WTC11 (cell line): ENCODE measurements around the gene CNOT6L. TPM values are rescaled to one million over a fixed set of nuclear protein-coding genes. Genes with fewer than 3 reads are reported as not detected.

ENCODE experiments used
- ATAC-seq: fragments of 200-7000 bp; cut with Tn5 transposase; 2 replicates; pipeline ENCODE4 v1.10.0; 2021; ENCODE audit warnings: mild to moderate bottlenecking, moderate library complexity
- CTCF ChIA-PET: fragments of 300-600 bp; sonication (Branson Sonifier 250); formaldehyde crosslinking; loops from one replicate; lab custom pipeline; 2021; ENCODE audit warnings: antibody characterized with exemption; lab: Charles Lee
- POLR2A ChIA-PET: fragments of 350-600 bp; sonication (Branson Sonifier 250); formaldehyde crosslinking; loops from one replicate; lab custom pipeline; 2021; ENCODE audit warnings: antibody characterized with exemption; lab: Charles Lee
- DNase-seq: peaks from one replicate; pipeline ENCODE4 v3.0.0; 2021; ENCODE audit warnings: low spot score
- H3K27ac Mint-ChIP-seq: 2 replicates; pipeline ENCODE4 v1.8.0; 2021; ENCODE audit warnings: mixed read lengths
- H3K27me3 Mint-ChIP-seq: 2 replicates; pipeline ENCODE4 v1.8.0; 2021; ENCODE audit warnings: low read depth, mild to moderate bottlenecking, moderate library complexity, mixed read lengths
- H3K36me3 Mint-ChIP-seq: 2 replicates; pipeline ENCODE4 v1.8.0; 2021; ENCODE audit warnings: mixed read lengths
- H3K4me1 Mint-ChIP-seq: 2 replicates; pipeline ENCODE4 v1.8.0; 2022; ENCODE audit warnings: mixed read lengths
- H3K4me3 Mint-ChIP-seq: 2 replicates; pipeline ENCODE4 v1.8.0; 2021; ENCODE audit warnings: mild to moderate bottlenecking, moderate library complexity, mixed read lengths
- H3K9me3 Mint-ChIP-seq: 2 replicates; pipeline ENCODE4 v1.8.0; 2021; ENCODE audit warnings: mixed read lengths
- ATF1 ChIP-seq: sonication (generic); formaldehyde crosslinking; IDR thresholded peaks from 2 replicates; pipeline ENCODE4 v1.8.1; 2023; ENCODE audit warnings: mild to moderate bottlenecking, moderate library complexity, missing genetic modification reagents
- CBFB ChIP-seq: sonication (generic); formaldehyde crosslinking; IDR thresholded peaks from 2 replicates; pipeline ENCODE4 v1.8.1; 2022; ENCODE audit warnings: mild to moderate bottlenecking, low read depth, missing genetic modification reagents
- E2F4 ChIP-seq: sonication (generic); formaldehyde crosslinking; IDR thresholded peaks from 2 replicates; pipeline ENCODE4 v1.8.1; 2022; ENCODE audit warnings: low read depth, mild to moderate bottlenecking, moderate library complexity, missing genetic modification reagents, borderline replicate concordance
- ESRRA ChIP-seq: sonication (generic); formaldehyde crosslinking; IDR thresholded peaks from 2 replicates; pipeline ENCODE4 v1.8.1; 2022; ENCODE audit warnings: mild to moderate bottlenecking, missing genetic modification reagents, borderline replicate concordance
- NR3C1 ChIP-seq: sonication (generic); formaldehyde crosslinking; conservative IDR thresholded peaks from 2 replicates; pipeline ENCODE4 v1.8.1; 2023; ENCODE audit warnings: low read depth, mild to moderate bottlenecking, missing genetic modification reagents
- RELA ChIP-seq: sonication (generic); formaldehyde crosslinking; IDR thresholded peaks from 2 replicates; pipeline ENCODE4 v1.8.1; 2022; ENCODE audit warnings: missing genetic modification reagents, mild to moderate bottlenecking, borderline replicate concordance
- TEAD4 ChIP-seq: sonication (generic); formaldehyde crosslinking; IDR thresholded peaks from 2 replicates; pipeline ENCODE4 v1.8.0; 2022; ENCODE audit warnings: mild to moderate bottlenecking, missing genetic modification reagents
- ZNF121 ChIP-seq: sonication (generic); formaldehyde crosslinking; IDR thresholded peaks from 2 replicates; pipeline ENCODE4 v1.8.0; 2023; ENCODE audit warnings: missing genetic modification reagents
- ZNF138 ChIP-seq: sonication (generic); formaldehyde crosslinking; conservative IDR thresholded peaks from 2 replicates; pipeline ENCODE4 v1.8.1; 2022; ENCODE audit warnings: mild to moderate bottlenecking, moderate library complexity, missing genetic modification reagents
- ZNF232 ChIP-seq: sonication (generic); formaldehyde crosslinking; IDR thresholded peaks from 2 replicates; pipeline ENCODE4 v1.8.0; 2022; ENCODE audit warnings: mild to moderate bottlenecking, missing genetic modification reagents
- ZNF532 ChIP-seq: fragments of 250-450 bp; sonication (Bioruptor Pico); IDR thresholded peaks from 2 replicates; pipeline ENCODE4 v1.9.0; 2021; ENCODE audit warnings: mild to moderate bottlenecking, borderline replicate concordance
- ZNF671 ChIP-seq: fragments of 250-450 bp; sonication (Bioruptor Pico); IDR thresholded peaks from 2 replicates; pipeline ENCODE4 v1.8.0; 2021; ENCODE audit warnings: mild to moderate bottlenecking
- total RNA-seq: library from RNA; stranded (reverse); gene quantifications from 3 replicates; pipeline ENCODE4 v1.2.3, GENCODE V29; 2021
- TF ChIP-seq, protein P1 (sequence below): sonication (generic); formaldehyde crosslinking; IDR thresholded peaks from 2 replicates; pipeline ENCODE4 v1.8.1; 2022; ENCODE audit warnings: missing genetic modification reagents, borderline replicate concordance
- TF ChIP-seq, protein P2 (sequence below): sonication (generic); formaldehyde crosslinking; IDR thresholded peaks from 2 replicates; pipeline ENCODE4 v1.8.1; 2023; ENCODE audit warnings: mild to moderate bottlenecking, moderate library complexity, missing genetic modification reagents
- TF ChIP-seq, protein P3 (sequence below): fragments of 250-450 bp; sonication (Bioruptor Pico); IDR thresholded peaks from 2 replicates; pipeline ENCODE4 v1.9.0; 2021; ENCODE audit warnings: mild to moderate bottlenecking

Gene CNOT6L
- total RNA-seq, 1 experiment from 2014 or later = 21.6 TPM

DNA sequence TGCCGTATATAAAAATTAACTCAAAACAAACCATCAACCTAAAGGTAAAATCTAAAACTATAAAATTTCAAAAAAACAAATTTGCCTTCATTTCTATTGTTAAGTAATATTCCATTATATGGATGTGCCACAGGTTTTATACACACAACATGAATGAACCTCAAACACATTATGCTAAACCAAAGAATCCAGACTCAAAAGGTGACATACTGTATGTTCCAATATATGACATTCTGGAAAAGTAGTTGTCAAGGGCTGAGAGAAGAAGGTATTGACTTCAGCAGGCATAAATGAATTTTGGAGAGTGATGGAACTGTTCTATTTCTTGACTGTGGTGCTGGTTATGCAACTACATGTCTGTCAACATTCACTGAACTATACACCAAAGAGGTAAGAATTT, 56.6 kb downstream of the CNOT6L start (continued):
- TF ChIP-seq, protein P1, sequence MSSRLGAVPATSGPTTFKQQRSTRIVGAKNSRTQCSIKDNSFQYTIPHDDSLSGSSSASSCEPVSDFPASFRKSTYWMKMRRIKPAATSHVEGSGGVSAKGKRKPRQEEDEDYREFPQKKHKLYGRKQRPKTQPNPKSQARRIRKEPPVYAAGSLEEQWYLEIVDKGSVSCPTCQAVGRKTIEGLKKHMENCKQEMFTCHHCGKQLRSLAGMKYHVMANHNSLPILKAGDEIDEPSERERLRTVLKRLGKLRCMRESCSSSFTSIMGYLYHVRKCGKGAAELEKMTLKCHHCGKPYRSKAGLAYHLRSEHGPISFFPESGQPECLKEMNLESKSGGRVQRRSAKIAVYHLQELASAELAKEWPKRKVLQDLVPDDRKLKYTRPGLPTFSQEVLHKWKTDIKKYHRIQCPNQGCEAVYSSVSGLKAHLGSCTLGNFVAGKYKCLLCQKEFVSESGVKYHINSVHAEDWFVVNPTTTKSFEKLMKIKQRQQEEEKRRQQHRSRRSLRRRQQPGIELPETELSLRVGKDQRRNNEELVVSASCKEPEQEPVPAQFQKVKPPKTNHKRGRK (CRISPR knock-in tag) = no peak

DNA sequence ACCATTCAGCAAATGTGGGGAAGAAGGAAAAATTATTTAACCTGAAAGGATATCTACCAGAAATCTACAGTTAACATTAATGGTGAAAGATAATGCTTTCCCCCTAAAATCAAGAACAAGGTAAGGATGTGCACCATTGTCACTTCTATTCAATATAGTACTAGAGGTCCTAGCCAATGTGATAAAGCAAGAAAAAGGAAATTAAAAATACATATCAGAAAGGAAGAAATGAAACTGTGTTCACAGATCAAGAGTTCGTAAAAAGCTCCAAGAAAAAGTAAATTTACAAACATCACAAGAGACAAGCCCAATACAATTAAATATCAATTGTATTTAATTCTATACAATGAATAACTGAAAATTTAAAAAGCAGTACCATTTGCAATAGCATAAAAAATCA, 57.6 kb downstream of the CNOT6L start:
- TF ChIP-seq ZNF232 (CRISPR knock-in tag) (no peak), ZNF671 (no peak), ZNF532 (CRISPR knock-in tag) (no peak), ESRRA (CRISPR knock-in tag) (no peak), RELA (no peak), ATF1 (CRISPR knock-in tag) (no peak), ZNF121 (CRISPR knock-in tag) (no peak), E2F4 (CRISPR knock-in tag) (no peak), ZNF138 (CRISPR knock-in tag) (no peak), TEAD4 (CRISPR knock-in tag) (no peak), NR3C1 (CRISPR knock-in tag) (no peak), CBFB (CRISPR knock-in tag) (no peak)
- TF ChIP-seq, protein P2, sequence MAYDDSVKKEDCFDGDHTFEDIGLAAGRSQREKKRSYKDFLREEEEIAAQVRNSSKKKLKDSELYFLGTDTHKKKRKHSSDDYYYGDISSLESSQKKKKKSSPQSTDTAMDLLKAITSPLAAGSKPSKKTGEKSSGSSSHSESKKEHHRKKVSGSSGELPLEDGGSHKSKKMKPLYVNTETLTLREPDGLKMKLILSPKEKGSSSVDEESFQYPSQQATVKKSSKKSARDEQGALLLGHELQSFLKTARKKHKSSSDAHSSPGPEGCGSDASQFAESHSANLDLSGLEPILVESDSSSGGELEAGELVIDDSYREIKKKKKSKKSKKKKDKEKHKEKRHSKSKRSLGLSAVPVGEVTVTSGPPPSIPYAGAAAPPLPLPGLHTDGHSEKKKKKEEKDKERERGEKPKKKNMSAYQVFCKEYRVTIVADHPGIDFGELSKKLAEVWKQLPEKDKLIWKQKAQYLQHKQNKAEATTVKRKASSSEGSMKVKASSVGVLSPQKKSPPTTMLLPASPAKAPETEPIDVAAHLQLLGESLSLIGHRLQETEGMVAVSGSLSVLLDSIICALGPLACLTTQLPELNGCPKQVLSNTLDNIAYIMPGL (CRISPR knock-in tag) = no peak
- TF ChIP-seq, protein P3, sequence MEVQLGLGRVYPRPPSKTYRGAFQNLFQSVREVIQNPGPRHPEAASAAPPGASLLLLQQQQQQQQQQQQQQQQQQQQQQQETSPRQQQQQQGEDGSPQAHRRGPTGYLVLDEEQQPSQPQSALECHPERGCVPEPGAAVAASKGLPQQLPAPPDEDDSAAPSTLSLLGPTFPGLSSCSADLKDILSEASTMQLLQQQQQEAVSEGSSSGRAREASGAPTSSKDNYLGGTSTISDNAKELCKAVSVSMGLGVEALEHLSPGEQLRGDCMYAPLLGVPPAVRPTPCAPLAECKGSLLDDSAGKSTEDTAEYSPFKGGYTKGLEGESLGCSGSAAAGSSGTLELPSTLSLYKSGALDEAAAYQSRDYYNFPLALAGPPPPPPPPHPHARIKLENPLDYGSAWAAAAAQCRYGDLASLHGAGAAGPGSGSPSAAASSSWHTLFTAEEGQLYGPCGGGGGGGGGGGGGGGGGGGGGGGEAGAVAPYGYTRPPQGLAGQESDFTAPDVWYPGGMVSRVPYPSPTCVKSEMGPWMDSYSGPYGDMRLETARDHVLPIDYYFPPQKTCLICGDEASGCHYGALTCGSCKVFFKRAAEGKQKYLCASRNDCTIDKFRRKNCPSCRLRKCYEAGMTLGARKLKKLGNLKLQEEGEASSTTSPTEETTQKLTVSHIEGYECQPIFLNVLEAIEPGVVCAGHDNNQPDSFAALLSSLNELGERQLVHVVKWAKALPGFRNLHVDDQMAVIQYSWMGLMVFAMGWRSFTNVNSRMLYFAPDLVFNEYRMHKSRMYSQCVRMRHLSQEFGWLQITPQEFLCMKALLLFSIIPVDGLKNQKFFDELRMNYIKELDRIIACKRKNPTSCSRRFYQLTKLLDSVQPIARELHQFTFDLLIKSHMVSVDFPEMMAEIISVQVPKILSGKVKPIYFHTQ (CRISPR knock-in tag) = no peak
- ATAC-seq = no peak
- H3K27me3 Mint-ChIP-seq = no peaks in the 10 kb centered on the region; the same call in 1 of the 2 replicates

More for the DNA sequence above, 57.6 kb downstream of the CNOT6L start:
- no peak for DNase-seq
- Mint-ChIP-seq H3K27ac (no peak overlapping the region), H3K9me3 (peaks cover 33% of the 10 kb centered on the region), H3K4me1 (no peaks in the 10 kb centered on the region), H3K36me3 (peaks cover 30% of the 10 kb centered on the region), H3K4me3 (no peak overlapping the region)
- ChIA-PET POLR2A (no interaction called here), CTCF (no interaction called here)
